HFFc6 (cell line): ENCODE data around the gene BMF. TPM values are rescaled to one million over a fixed set of nuclear protein-coding genes. Genes with fewer than 3 reads are reported as not detected.
A peak's percentile ranks its signal among the peaks of the same experiment; 100 is the strongest.
"Not testable (repeated sequence)": the region's sequence is repeated elsewhere in the genome, so short reads cannot be mapped to it uniquely, and the experiment has no call there.

Experiments
- DNase-seq: peaks from one replicate; pipeline ENCODE4 v3.0.0-alpha.2; 2018
- H3K27ac Mint-ChIP-seq: 2 replicates; pipeline ENCODE4 v1.8.0; 2020; ENCODE audit warnings: mild to moderate bottlenecking, mixed read lengths
- H3K27me3 Mint-ChIP-seq: 2 replicates; pipeline ENCODE4 v1.8.0; 2021; ENCODE audit warnings: mild to moderate bottlenecking, moderate library complexity, mixed read lengths; ENCODE audit not compliant: insufficient read depth
- H3K36me3 Mint-ChIP-seq: 2 replicates; pipeline ENCODE4 v1.8.0; 2021; ENCODE audit warnings: low read depth, mixed read lengths
- H3K4me1 Mint-ChIP-seq: 2 replicates; pipeline ENCODE4 v1.8.0; 2020; ENCODE audit warnings: low read depth, mixed read lengths
- H3K4me3 Mint-ChIP-seq: 2 replicates; pipeline ENCODE4 v1.8.0; 2020; ENCODE audit warnings: mild to moderate bottlenecking, moderate library complexity, mixed read lengths
- H3K9me3 Mint-ChIP-seq: 2 replicates; pipeline ENCODE4 v1.8.0; 2020; ENCODE audit warnings: mild to moderate bottlenecking, mixed read lengths
- total RNA-seq, 6 experiments: library from RNA; stranded (reverse); fragmentation: NEBNext Ultra II Directional; extraction: Animal tissue kit (Norgen Biotek cat#: 25700); gene quantifications; 2 replicates in 1 of 6; 3 replicates in 5 of 6; pipeline ENCODE4 v1.2.3, GENCODE V29; 2021
- TF ChIP-seq, protein P1 (sequence below): fragments of 200-600 bp; sonication (generic); IDR thresholded peaks from 2 replicates; pipeline ENCODE4 v1.5.0; 2021; ENCODE audit warnings: antibody characterized with exemption, mild to moderate bottlenecking

BMF gene
- total RNA-seq, 6 experiments from 2014 or later: 0.57 to 1.2 (median 0.81) TPM

DNA sequence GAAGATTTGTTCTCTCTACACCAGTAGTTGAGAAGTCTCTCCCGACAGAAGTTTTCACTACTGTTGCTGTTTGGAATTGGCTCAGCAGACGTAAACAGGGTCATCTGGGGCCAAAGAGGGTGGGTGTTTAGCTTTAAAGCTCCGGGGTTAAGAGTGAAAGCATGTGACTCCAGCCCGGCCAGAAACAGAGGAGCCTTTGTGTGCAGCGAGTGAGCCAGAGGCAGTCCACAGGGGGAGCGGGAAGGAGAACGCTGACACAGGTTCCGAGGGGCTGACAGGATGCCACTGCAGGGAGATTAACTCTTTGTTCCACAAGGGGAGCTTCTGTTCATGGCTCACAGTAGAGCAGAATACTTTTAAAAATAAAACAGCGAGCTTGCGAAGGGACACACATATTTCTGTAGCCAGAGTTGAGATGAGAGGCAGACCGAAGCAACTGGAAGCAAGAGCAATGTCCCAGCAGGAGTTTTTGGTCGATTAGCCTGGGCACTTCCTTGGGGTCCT lies 26.9 kb downstream of the BMF start:
- H3K27me3 Mint-ChIP-seq: peaks cover 9% of the 10 kb centered on the region
- H3K4me1 Mint-ChIP-seq: peaks cover 32% of the 10 kb centered on the region

DNA sequence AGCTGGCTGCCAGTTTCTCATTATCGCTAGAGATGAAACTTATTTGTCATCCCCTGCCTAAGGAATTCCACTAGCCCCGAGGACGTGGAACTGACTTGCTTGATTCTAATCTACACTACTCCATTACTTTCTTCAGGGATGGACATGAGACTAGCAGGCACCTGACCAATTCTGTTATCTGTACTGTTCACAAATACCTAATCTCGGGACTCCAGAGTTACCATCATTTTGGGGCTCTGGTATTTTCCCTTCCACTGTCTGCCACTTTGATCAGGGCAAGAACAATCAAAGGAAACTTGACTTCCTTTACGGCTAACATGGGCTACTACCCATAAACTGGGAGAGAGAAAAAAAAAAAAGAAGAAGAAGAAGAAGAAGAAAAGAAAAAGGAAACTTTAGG lies 27.8 kb downstream of the BMF start:
- H3K4me3 Mint-ChIP-seq: peak overlapping the region; percentile 28
- TF ChIP-seq, protein P1, sequence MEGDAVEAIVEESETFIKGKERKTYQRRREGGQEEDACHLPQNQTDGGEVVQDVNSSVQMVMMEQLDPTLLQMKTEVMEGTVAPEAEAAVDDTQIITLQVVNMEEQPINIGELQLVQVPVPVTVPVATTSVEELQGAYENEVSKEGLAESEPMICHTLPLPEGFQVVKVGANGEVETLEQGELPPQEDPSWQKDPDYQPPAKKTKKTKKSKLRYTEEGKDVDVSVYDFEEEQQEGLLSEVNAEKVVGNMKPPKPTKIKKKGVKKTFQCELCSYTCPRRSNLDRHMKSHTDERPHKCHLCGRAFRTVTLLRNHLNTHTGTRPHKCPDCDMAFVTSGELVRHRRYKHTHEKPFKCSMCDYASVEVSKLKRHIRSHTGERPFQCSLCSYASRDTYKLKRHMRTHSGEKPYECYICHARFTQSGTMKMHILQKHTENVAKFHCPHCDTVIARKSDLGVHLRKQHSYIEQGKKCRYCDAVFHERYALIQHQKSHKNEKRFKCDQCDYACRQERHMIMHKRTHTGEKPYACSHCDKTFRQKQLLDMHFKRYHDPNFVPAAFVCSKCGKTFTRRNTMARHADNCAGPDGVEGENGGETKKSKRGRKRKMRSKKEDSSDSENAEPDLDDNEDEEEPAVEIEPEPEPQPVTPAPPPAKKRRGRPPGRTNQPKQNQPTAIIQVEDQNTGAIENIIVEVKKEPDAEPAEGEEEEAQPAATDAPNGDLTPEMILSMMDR: no peak
- DNase-seq: no peak
- no peaks in the 10 kb centered on the region for H3K9me3 Mint-ChIP-seq
- H3K36me3 Mint-ChIP-seq: no peaks in the 10 kb centered on the region
- peaks cover 8% of the 10 kb centered on the region; the same call in 1 of the 2 replicates for H3K27me3 Mint-ChIP-seq
- H3K4me1 Mint-ChIP-seq: peaks cover 32% of the 10 kb centered on the region
- H3K27ac Mint-ChIP-seq: no peak overlapping the region

More for the DNA sequence above, 26.9 kb downstream of the BMF start:
- H3K27ac Mint-ChIP-seq: peak overlapping the region; percentile 32; the same call in 1 of the 2 replicates
- H3K4me3 Mint-ChIP-seq: peak overlapping the region; percentile 83
- TF ChIP-seq, protein P1: peak; percentile 4; the same call in 1 of the 2 replicates
- H3K36me3 Mint-ChIP-seq: no peaks in the 10 kb centered on the region
- peak; percentile 24 for DNase-seq
- H3K9me3 Mint-ChIP-seq: no peaks in the 10 kb centered on the region

DNA sequence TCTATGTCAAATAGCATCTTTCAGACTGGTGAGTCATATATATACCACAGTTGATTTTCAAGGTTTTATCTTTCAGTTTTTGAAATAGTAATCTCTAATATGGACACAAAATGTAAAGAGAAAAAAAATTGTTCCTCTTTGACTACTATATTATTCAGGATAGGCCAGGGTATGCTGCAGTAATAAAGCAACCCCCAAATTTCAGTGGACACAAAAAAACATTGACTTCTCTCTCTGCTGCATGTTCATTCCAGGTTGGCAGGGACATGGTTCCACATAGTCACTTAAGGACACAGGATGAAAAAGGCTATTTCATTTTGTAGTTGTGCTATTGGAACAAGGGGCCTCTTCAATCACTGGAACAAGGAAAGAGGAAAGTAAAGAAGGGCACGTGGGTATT lies 28.6 kb downstream of the BMF start:
- no peak overlapping the region for H3K27ac Mint-ChIP-seq

DNA sequence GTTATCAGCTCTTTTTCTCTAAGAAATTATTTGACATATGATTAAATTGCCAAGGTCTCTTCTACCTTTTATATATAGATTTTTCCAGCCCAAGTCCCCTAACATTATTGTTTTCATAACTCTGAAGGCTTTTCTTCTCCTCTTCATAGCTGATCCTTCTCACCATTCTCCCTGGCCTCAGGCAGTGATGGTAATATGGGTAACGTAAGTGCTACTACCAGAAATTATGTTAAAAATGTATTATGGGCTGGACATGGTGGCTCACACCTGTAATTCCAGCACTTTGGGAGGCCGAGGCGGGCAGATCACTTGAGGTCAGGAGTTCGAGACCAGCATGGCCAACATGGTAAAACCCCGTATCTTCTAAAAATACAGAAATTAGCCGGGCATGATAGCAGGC lies 29.2 kb downstream of the BMF start:
- Mint-ChIP-seq H3K9me3 (no peaks in the 10 kb centered on the region), H3K27me3 (peaks cover 10% of the 10 kb centered on the region; the same call in 1 of the 2 replicates), H3K4me3 (no peak overlapping the region), H3K27ac (no peak overlapping the region), H3K36me3 (no peaks in the 10 kb centered on the region), H3K4me1 (peaks cover 24% of the 10 kb centered on the region)
- TF ChIP-seq, protein P1: no peak
- no peak for DNase-seq

More for the DNA sequence above, 28.6 kb downstream of the BMF start:
- Mint-ChIP-seq H3K36me3 (no peaks in the 10 kb centered on the region), H3K4me3 (no peak overlapping the region), H3K9me3 (no peaks in the 10 kb centered on the region), H3K27me3 (peaks cover 10% of the 10 kb centered on the region; the same call in 1 of the 2 replicates), H3K4me1 (peaks cover 30% of the 10 kb centered on the region)
- no peak for DNase-seq
- TF ChIP-seq, protein P1: no peak

DNA sequence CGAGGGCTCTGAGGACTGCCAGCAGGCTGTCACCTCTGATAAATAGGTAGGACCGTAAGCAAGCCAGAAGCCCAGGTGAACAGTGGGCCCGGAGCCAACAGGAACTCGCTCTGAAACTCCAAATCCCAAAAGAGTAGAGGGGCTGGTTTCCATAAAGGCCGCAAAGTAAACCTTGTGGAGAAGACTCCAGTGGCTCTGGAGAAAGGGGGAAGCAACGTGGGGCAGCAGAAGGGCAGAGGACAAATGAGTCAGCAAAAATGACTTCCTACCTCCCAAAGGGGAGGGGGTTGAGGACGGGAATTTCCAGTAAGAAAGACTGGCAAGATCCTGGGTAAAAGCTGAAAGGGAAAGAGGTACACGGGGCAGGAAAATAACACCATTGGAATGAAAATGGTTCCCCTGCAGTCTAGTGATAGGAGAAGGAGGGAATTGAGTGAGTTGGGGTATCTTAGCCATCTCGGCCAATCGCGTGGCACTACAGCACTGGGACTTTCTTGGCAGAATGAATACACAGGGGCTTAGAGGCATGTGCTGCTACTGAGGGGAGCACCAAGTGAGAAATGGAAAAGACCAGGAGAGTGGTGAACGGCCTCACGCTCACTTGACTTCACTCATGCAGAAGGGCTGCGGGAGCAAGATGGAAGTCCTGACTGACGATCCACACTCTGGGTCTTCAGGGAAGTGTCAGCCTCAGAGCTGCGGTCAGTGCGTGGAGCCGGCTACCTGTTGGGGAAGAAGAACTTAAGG lies 33.2 kb downstream of the BMF start:
- H3K9me3 Mint-ChIP-seq: no peaks in the 10 kb centered on the region
- no peak overlapping the region for H3K27ac Mint-ChIP-seq
- H3K36me3 Mint-ChIP-seq: no peaks in the 10 kb centered on the region; the same call in 1 of the 2 replicates
- peaks cover 5% of the 10 kb centered on the region for H3K4me1 Mint-ChIP-seq
- peaks cover 8% of the 10 kb centered on the region; the same call in 1 of the 2 replicates for H3K27me3 Mint-ChIP-seq
- no peak for DNase-seq
- TF ChIP-seq, protein P1: no peak
- no peak overlapping the region for H3K4me3 Mint-ChIP-seq

DNA sequence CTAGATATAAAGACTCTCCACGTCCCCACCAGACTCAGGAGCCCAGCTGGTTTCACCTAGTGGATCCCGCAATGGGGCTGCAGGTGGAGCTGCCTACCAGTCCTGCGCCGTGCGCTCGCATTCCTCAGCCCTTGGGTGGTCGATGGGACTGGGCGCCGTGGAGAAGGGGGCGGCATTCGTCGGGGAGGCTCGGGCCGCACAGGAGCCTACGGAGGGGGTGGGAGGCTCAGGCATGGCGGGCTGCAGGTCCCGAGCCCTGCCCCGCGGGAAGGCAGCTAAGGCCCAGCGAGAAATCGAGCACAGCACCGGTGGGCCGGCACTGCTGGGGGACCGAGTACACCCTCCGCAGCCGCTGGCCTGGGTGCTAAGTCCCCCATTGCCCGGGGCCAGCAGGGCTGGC lies 34.0 kb downstream of the BMF start:
- not testable (repeated sequence) for H3K9me3 Mint-ChIP-seq, H3K4me1 Mint-ChIP-seq, H3K36me3 Mint-ChIP-seq, H3K27me3 Mint-ChIP-seq, DNase-seq, H3K4me3 Mint-ChIP-seq, H3K27ac Mint-ChIP-seq

DNA sequence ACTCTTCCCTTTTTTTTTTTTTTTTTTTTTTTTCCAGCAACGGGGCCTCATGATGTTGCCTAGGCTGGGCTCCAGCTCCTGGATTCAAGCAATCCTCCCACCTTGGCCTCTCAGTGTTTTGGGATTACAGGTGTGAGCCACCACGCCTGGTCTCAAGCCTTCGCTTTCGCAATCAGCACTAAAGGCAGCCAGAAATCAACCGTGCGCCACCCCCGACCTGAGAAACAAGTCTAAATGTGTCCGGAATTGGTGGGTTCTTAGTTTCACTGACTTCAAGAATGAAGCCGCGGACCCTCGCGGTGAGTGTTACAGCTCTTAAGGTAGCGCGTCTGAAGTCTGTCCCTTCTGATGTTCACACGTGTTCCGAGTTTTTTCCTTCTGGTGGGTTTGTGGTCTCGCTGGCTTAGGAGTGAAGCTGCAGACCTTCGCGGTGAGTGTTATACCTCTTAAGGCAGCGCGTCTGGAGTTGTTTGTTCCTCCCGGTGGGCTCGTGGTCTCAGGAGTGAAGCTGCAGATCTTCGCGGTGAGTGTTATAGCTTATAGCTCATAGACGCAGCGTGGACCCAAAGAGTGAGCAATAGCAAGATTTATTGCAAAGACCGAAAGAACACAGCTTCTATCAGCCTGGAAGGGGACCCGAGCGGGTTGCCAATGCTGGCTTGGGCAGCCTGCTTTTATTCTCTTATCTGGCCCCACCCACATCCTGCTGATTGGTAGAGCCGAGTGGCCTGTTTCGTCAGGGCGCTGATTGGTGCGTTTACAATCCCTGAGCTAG lies 34.8 kb downstream of the BMF start:
- H3K27ac Mint-ChIP-seq, H3K36me3 Mint-ChIP-seq, DNase-seq, H3K27me3 Mint-ChIP-seq, H3K9me3 Mint-ChIP-seq, H3K4me3 Mint-ChIP-seq, H3K4me1 Mint-ChIP-seq: not testable (repeated sequence)
